ENCODE results near the gene NTN1.

DNA sequence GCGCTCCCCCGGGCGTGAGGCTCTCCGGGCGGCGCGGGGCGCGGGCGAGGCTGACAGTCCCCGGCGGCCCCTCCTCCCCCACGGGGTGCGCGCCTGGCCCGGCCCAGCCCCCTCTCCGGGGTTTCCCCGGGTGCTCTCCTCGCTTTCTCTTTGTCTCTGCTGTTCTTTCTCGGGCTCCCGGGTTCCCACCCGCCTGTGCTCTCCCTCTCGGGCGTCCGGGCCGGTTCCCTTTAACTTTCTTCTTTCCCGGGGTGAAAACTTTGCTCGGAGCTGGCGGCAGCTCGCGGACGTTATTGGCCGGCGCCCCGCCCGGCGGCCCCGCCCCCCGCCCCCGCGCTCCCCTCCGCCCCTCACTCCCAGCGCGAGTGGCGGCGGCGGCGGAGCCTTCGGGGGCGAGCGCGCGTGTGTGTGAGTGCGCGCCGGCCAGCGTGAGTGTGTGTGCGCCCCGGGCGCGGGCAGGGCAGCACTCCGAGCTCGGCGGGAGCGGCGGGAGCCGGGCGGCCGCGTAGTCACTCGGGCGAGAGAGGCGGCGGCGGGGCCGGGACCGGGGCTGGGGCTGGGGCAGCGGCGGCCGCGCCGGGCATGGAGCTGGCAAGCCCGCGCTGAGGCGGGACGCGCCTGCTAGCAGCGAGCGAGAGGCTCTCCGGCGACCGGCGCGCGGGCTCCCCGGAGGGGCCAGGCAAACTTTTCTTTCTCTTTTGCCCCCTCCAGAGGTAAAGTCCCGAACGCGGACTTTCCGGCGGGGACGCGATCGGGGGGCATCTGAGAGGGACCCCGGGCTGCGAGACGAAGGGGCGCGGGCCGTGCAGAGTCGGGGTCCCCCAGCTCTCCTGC, at the start of gene NTN1:
- no peak for TF ChIP-seq TAF1 (IDR thresholded peaks at IDR 0.05; ENCODE audit: low read depth, low read length)
- no peak for TF ChIP-seq POLR2A (IDR thresholded peaks at IDR 0.05; ENCODE audit: low read depth, low read length)
